ENCODE measurements around the gene ORAI2.
"Not testable (repeated sequence)": the region's sequence is repeated elsewhere in the genome, so short reads cannot be mapped to it uniquely, and the experiment has no call there.

Gene ORAI2

GRCh38 chr7:102433219-102434038, at the start of gene ORAI2:
TSS of gene ORAI2 (plus strand) at chr7:102433575. CDS start at chr7:102438957, 5,382 bp downstream.
- peak; percentile 75 for DNase-seq (ENCODE audit: low spot score)

- no peak for DNase-seq (ENCODE audit: low spot score)
These were observed 46.3 kb upstream of the ORAI2 start for GRCh38 chr7:102387064-102387463.

- no peak for DNase-seq (ENCODE audit: low spot score)
These were observed 43.6 kb upstream of the ORAI2 start for GRCh38 chr7:102389810-102390209.

- peak; percentile 62 for DNase-seq (ENCODE audit: low spot score)
These were observed 42.5 kb upstream of the ORAI2 start for GRCh38 chr7:102390697-102391484.

GRCh38 chr7:102392330-102392729, 41.0 kb upstream of the ORAI2 start:
- DNase-seq (ENCODE audit: low spot score), result no peak

- no peak for DNase-seq (ENCODE audit: low spot score)
These were observed 39.9 kb upstream of the ORAI2 start for GRCh38 chr7:102393467-102393866.

- DNase-seq (ENCODE audit: low spot score), result no peak
These were observed 37.8 kb upstream of the ORAI2 start for GRCh38 chr7:102395592-102395872.

GRCh38 chr7:102395873-102396709, 37.3 kb upstream of the ORAI2 start, which contains the start of gene PRKRIP1:
TSS of gene PRKRIP1 (plus strand) at chr7:102396363. CDS start at chr7:102396412, 49 bp downstream.
- peak; percentile 93 for DNase-seq (ENCODE audit: low spot score)

GRCh38 chr7:102396710-102397019, 36.7 kb upstream of the ORAI2 start:
- no peak for DNase-seq (ENCODE audit: low spot score)

GRCh38 chr7:102398543-102398942, 34.8 kb upstream of the ORAI2 start:
- no peak for DNase-seq (ENCODE audit: low spot score)

- no peak for DNase-seq (ENCODE audit: low spot score)
These were observed 33.0 kb upstream of the ORAI2 start for GRCh38 chr7:102400360-102400759.

- DNase-seq (ENCODE audit: low spot score), result no peak
These were observed 29.8 kb upstream of the ORAI2 start for GRCh38 chr7:102403563-102403962.

GRCh38 chr7:102404005-102404861, 29.1 kb upstream of the ORAI2 start:
- no peak for DNase-seq (ENCODE audit: low spot score)

- not testable (repeated sequence) for DNase-seq (ENCODE audit: low spot score)
These were observed 28.6 kb upstream of the ORAI2 start for GRCh38 chr7:102404862-102405188.

GRCh38 chr7:102407910-102408309, 25.5 kb upstream of the ORAI2 start:
- no peak for DNase-seq (ENCODE audit: low spot score)

GRCh38 chr7:102408530-102408929, 24.8 kb upstream of the ORAI2 start:
- DNase-seq (ENCODE audit: low spot score), result not testable (repeated sequence)

GRCh38 chr7:102409340-102409739, 24.0 kb upstream of the ORAI2 start:
- no peak for DNase-seq (ENCODE audit: low spot score)

GRCh38 chr7:102410123-102410522, 23.3 kb upstream of the ORAI2 start:
- DNase-seq (ENCODE audit: low spot score), result no peak

- no peak for DNase-seq (ENCODE audit: low spot score)
These were observed 22.5 kb upstream of the ORAI2 start for GRCh38 chr7:102410918-102411317.

GRCh38 chr7:102412548-102412947, 20.8 kb upstream of the ORAI2 start:
- DNase-seq (ENCODE audit: low spot score), result no peak

- DNase-seq (ENCODE audit: low spot score), result no peak
These were observed 20.3 kb upstream of the ORAI2 start for GRCh38 chr7:102413091-102413490.

GRCh38 chr7:102413611-102414010, 19.8 kb upstream of the ORAI2 start:
- no peak for DNase-seq (ENCODE audit: low spot score)
